ENCODE data around the gene KIRREL1. TPM values are rescaled to one million over a fixed set of nuclear protein-coding genes. Genes with fewer than 3 reads are reported as not detected.

Gene KIRREL1
- total RNA-seq, result 10 to 100 TPM in 1 of 2 donors, 1 to 10 TPM in 1; 5.8 to 12.8 TPM

DNA sequence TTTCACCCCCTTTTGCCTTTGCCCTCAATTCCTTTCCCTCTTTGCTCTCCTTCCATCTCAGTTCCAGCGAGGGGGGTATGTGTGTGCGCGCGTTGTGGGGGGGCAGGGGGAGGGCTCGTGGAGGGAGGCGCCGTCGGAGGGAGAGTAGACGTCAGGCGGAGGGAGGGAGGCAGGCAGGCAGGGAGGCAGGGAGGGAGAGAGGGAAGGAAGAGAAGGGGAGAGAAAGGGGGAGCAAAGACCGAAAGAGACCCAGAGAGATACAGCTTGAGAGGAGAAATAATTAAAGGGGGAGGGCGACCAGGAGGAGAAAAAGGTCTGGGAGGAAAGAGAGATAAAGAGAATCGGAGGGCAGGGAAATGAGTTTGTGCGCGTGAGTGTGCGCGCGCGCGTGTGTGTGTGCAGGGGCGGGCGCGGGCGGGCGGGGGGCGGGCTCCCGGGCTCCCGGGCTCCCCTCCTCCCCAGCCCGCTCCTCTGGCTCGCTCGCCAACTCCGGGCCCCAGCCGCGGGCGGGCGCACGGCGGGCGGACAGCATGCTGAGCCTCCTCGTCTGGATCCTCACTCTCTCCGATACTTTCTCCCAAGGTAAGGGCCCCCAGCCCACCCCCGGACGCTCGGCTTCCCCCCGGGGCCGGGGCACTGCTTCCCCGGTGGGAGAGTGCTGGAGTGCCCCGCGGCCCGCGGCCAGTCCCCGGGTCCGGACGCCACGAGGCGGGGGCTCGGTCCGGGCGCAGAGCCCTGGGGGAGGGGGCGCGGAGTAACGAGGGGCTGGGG is at the start of gene KIRREL1:
TSS of gene KIRREL1 (plus strand) at position 499 of the 771 bp plus-strand sequence. CDS start at position 531, 32 bp downstream.
- Histone ChIP-seq H3K9me3 (no peaks in the 10 kb centered on the region), H3K9ac (ENCODE audit: low read depth in 2 of 2, low read length in 2 of 2) (peak within 1 kb of the TSS; percentile 59 to 72), H3K4me1 (no peaks in the 10 kb centered on the region), H3K4me3 (peak within 1 kb of the TSS; percentile 69), H3K36me3 (no peaks in the 10 kb centered on the region), H3K27ac (peak within 1 kb of the TSS; percentile 80), H3K27me3 (no peaks in the 10 kb centered on the region)
- TF ChIP-seq CTCF (IDR thresholded peaks at IDR 0.05), result no peak
- DNase-seq, result peak; percentile 48
- intact Hi-C loops (cut with DNase I), result no loop called here

DNA sequence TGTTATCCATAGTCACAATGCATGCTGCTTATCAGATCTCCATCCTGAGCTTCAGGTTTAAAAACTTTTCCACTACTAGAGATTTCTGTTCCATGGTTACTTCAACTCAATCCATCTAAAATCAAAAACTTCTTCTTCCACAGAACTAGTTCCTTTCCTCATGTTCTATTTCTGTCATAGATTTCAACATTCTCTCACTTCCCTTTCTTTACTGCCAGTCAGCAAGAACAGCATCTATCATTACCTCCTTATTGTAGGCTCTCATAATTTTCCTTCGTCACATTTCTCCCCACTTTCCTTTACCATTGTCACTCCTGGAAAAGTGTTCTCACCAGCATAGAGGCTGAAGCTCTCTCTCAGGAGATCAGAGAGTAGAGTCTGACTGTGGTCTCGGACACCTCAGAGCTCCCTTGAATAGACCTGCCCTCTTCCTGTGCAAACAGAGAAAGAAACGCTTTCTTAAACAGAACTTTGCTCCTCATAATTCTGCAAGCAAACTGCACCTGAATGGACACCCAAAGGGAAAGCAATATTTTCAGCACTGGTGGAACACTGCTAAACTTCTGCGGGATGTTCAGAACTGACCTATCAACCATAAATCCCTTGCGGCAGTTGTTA is 48.7 kb upstream of the KIRREL1 start:
- DNase-seq, result peak; percentile 32
- H3K4me1 ChIP-seq, result no peaks in the 10 kb centered on the region
- no peak overlapping the region for H3K4me3 ChIP-seq
- intact Hi-C loops (cut with DNase I), result loop anchor here (10.0 kb wide), 1 partner anchor 170 kb away; the partner anchor contains the start of gene FCRL2
- H3K36me3 ChIP-seq, result no peaks in the 10 kb centered on the region
- no peaks in the 10 kb centered on the region for H3K9me3 ChIP-seq
- no peak for TF ChIP-seq CTCF (IDR thresholded peaks at IDR 0.05)
- H3K9ac ChIP-seq (ENCODE audit: low read depth in 2 of 2, low read length in 2 of 2), result no peak overlapping the region
- H3K27ac ChIP-seq, result no peak overlapping the region
- H3K27me3 ChIP-seq, result no peaks in the 10 kb centered on the region

DNA sequence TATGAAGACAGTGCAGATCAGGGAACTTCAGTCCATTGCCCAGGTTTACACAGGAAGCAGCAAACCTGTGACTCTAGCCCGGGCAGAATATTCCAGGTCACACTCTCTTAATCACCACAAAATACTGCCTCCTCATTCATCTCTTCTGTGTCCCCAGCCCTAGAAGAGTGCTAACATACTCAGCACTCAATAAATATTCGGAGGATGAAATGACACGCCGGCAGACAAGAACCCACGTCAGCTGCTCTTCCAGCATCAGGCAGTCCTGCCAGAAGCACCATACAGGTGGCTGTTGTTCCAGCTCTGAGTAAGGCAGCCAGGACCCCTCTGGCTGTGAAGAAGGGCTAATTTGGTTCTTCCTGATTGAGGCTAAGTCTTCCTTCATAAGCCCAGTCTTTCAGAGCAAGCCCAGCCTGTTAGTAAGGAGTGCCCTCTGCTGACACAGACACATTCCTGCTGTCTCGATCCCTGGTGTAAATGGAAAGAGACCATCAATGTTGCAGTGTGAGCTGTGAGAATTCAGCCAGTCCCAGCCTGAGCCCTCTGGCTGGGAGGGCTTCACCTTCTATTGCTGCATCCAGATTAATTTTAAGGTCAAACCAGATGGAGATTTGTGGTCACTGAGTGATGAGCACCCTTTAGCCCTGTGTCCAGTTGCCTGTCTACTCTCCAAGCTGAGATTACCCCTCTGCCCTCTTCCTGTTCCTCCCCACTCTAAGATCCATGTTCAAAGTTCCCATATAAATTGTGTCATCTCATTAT is 45.0 kb upstream of the KIRREL1 start:
- Histone ChIP-seq H3K9ac (ENCODE audit: low read depth in 2 of 2, low read length in 2 of 2) (no peak overlapping the region), H3K27ac (no peak overlapping the region), H3K9me3 (no peaks in the 10 kb centered on the region), H3K27me3 (no peaks in the 10 kb centered on the region), H3K4me1 (no peaks in the 10 kb centered on the region), H3K36me3 (no peaks in the 10 kb centered on the region), H3K4me3 (no peak overlapping the region)
- TF ChIP-seq CTCF (IDR thresholded peaks at IDR 0.05), result peak; percentile 42
- DNase-seq, result peak; percentile 42
- intact Hi-C loops (cut with DNase I), result loop anchor here (10.0 kb wide), 1 partner anchor 174 kb away; the partner anchor contains the start of gene FCRL2

GRCh38 chr1:157949074-157949354 is 44.4 kb upstream of the KIRREL1 start:
- no peak overlapping the region for H3K27ac ChIP-seq
- H3K4me3 ChIP-seq, result no peak overlapping the region
- no peak overlapping the region for H3K9ac ChIP-seq (ENCODE audit: low read depth in 2 of 2, low read length in 2 of 2)
- no peak for TF ChIP-seq CTCF (IDR thresholded peaks at IDR 0.05)
- no peaks in the 10 kb centered on the region for H3K4me1 ChIP-seq
- H3K36me3 ChIP-seq, result no peaks in the 10 kb centered on the region
- H3K27me3 ChIP-seq, result no peaks in the 10 kb centered on the region
- no peaks in the 10 kb centered on the region for H3K9me3 ChIP-seq
- intact Hi-C loops (cut with DNase I), result loop anchor here (10.0 kb wide), 1 partner anchor 174 kb away; the partner anchor contains the start of gene FCRL2
- DNase-seq, result no peak

- Histone ChIP-seq H3K36me3 (no peaks in the 10 kb centered on the region), H3K27ac (no peak overlapping the region), H3K27me3 (no peaks in the 10 kb centered on the region), H3K9me3 (no peaks in the 10 kb centered on the region), H3K4me3 (no peak overlapping the region), H3K4me1 (no peaks in the 10 kb centered on the region), H3K9ac (ENCODE audit: low read depth in 2 of 2, low read length in 2 of 2) (no peak overlapping the region)
- no peak for DNase-seq
- intact Hi-C loops (cut with DNase I), result no loop called here
- TF ChIP-seq CTCF (IDR thresholded peaks at IDR 0.05), result no peak
Observed at GRCh38 chr1:157951230-157951629, 42.2 kb upstream of the KIRREL1 start.

Measured in colonic mucosa (tissue), 4 donors.